ENCODE results near the gene NEIL1.
A peak's percentile ranks its signal among the peaks of the same experiment; 100 is the strongest.
"Not testable (repeated sequence)": the region's sequence is repeated elsewhere in the genome, so short reads cannot be mapped to it uniquely, and the experiment has no call there.

NEIL1 gene
- total RNA-seq, result 0 to 5.3 (median 1.0) reads per million in 17 experiments

GRCh38 chr15:75346796-75347221, at the start of gene NEIL1:
NEIL1 (plus strand) TSS chr15:75347039; CDS start chr15:75348906, 1,867 bp downstream.
- peak in 2 of 4 experiments; percentile 18 to 33 for DNase-seq

GRCh38 chr15:75298541-75299310, 48.1 kb upstream of the NEIL1 start:
- DNase-seq, result not testable (repeated sequence)

DNA sequence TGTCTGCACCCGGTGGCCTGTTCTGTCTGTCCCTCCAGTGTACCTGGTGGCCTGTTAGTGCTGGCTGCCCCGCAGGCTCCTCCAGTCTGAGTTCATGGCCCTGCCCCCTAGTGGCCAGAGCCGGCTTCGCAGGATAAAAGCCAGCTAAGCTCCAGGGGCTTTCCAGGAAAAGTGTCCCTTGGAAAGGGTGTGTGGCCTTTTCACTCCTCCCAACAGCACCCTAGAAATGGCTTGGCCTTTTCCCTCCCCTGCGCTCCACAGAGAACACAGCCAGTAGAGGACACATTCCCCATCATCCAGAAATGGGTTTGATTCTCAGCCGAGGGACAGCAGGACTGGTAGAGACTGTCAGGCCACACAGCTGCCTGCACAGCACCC, 47.5 kb upstream of the NEIL1 start:
- not testable (repeated sequence) for DNase-seq

DNA sequence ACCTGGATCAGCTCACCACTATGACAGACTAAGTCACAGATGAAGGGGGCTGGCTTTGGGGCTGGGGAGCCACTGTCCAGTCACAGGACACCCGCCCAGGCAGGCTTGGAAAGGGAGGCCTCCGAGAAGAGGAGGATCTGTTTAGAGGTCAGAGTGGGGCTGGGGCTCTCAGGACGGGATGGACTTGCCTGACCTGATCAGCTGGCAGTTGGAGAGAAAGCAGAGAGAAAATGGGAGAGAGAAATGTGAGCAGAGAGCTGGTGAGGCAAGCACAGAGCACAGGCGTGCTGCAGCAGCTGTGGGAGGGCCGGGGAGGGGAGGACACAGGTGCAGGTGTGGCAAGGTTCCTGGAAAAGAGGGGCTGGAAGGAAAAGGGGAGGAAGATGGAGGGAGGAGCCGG, 46.8 kb upstream of the NEIL1 start:
- not testable (repeated sequence) for DNase-seq

DNA sequence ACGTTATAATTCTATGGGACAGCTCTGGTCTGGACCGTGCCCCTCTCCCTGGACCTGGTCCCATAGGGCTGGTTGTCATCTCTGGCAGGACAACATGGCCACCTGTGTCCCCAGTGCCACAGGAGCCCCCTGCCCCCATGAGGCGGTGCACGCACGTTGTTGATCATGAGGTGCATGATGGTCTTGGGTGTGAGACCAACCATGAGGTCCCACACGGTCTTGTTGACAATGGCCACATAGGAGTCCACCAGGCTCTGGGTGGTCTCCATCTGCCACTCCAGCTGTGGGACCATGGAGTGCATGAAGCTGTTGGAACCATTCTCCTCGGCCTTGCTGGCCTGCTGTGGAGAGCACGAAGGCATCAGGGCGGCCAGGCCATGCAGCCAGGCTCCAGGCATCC, 44.5 kb upstream of the NEIL1 start:
- DNase-seq, result no peak

DNA sequence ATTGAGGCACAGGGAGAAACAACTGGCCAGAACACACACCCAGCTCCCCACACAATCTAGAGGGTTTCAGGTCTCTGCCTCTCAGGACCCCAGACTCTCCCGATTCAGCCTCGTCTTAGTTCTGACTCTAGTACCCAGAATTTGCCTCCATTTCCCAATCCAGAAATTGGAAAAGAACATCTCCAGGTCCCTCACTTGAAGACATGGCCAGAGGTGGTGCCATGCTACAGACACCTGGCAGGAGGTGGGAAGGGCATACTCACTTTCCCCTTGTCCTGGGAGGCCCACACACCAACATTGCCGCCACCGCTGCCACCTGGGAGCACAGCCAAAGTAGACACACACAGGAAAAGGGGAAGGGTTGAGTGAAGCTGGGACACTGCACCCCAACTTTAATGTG, 44.1 kb upstream of the NEIL1 start:
- DNase-seq, result not testable (repeated sequence)

GRCh38 chr15:75306188-75306587, 40.7 kb upstream of the NEIL1 start:
- DNase-seq, result no peak

DNA sequence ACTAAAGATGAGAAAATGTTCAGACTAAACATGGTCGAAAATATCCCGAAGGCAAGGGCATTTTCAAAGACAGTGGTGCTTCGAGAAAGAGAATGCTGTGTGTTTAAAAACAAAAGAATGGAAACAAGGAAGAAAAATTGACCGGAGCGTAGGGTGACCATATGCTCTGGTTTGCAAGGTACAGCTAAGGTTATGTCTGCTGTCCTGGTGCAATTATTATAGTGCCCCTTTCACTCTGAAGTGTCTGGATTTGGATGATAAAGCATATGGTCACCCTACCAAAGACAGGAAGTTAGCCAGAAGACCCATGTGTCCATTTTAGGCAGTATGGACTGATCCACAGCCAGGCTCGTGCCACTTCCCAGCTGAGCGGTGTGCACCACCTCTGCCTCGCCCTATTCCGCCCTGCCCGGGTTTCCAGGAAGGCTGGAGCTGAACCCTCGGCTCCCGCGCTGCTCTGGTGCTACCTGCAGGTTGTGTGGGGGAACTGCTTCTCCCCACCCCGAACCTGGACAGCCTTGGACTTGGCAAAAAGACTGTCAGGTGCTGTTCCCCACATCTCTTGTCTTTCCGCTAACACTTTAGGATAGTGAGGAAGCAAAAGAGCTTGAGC, 39.0 kb upstream of the NEIL1 start:
- peak; percentile 3 to 35 (median 22) for DNase-seq

DNA sequence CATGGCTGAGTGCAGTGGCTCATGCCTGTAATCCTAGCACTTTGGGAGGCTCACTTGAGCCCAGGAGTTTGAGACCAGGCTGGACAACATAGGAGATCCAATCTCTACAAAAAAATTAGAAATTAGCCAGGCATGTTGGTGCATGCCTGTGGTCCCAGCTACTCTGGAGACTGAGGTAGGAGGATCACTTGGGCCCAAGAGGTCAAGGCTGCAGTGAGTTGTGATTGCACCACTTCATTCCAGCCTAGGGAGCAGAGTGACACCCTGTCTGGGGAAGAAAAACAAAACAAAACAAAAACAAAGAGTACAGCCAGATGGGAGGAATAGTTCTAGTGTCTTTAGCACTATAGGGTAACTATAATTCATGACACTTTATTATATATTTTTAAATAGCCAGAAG, 37.1 kb upstream of the NEIL1 start:
- no peak for DNase-seq

DNA sequence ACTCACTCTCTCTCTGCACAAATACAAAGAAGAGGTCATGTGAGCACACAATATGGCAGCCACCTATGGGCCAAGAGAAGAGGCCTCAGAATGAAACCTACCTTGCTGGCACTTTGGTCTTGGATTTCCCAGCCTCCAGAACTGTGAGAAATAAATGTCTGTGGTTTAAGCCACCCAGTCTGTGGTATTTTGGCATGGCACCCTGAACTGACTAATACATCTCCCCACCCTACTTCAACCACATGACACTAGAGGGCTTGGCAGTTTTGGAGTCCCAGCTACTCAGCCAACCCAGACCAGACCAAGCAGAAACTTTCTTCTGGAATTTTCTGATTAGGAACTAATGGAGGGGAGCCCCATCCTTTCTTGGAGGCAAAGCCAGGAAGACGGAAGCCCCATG, 34.3 kb upstream of the NEIL1 start:
- not testable (repeated sequence) for DNase-seq

DNA sequence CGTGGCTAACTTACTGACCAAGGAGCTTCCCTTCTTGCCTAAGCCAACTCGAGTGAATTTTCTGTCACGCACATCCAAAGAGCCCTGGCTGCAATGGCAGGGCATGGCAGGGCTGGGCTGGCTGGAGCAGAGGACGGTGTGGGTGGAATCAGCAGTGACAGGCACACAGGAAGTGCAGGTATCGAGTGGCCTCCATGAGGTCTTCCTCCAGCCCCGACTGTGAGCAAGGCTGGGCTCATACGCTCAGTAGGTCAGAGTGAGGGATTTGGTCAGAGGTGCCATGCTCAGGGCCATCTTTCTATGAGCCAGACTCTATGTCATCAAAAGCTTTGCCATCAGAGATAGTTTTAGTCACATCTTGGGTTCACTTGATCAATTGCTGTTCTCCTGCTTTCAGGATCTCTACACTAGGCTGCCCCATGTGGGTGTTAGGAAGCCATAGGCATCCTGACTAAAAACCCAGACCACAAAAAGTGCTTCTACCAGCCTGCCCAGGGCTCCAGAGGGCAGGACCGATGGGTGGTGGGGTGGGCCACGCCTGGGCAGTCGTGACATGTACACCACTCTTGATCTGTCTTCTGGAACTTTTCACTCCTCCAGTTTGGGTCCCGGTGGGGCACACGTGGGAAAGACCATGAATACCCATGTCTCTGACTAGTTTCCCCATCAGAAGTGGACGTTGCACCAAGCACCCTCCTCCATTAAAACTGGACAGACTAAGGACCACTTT, 33.6 kb upstream of the NEIL1 start:
- DNase-seq, result no peak

GRCh38 chr15:75314552-75315290, 32.1 kb upstream of the NEIL1 start:
- DNase-seq, result no peak

GRCh38 chr15:75319231-75319897, 27.5 kb upstream of the NEIL1 start:
- peak in 3 of 4 experiments; percentile 27 to 38 (median 30) for DNase-seq

DNA sequence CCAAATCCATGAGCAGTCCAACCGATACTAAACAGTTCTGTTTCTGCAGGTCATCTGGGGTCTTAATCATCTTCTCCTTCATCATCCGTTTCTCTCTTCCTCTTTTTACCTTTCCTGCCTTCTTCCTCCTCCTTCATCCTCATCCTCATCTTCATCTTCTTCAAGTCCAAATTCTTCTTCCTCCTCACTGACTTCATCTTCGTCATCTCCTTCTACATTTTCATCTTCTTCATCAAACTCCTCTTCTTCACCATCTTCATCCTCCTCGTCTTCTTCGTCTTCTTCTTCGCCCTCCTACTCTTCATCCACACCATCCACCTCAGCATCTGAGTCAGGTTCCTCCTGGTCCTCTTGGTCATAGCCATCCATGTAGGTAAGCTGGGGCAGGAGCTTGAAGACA, 25.1 kb upstream of the NEIL1 start:
- DNase-seq, result no peak

GRCh38 chr15:75325922-75326321, 20.9 kb upstream of the NEIL1 start:
- no peak for DNase-seq

GRCh38 chr15:75327005-75327404, 19.8 kb upstream of the NEIL1 start:
- no peak for DNase-seq

DNA sequence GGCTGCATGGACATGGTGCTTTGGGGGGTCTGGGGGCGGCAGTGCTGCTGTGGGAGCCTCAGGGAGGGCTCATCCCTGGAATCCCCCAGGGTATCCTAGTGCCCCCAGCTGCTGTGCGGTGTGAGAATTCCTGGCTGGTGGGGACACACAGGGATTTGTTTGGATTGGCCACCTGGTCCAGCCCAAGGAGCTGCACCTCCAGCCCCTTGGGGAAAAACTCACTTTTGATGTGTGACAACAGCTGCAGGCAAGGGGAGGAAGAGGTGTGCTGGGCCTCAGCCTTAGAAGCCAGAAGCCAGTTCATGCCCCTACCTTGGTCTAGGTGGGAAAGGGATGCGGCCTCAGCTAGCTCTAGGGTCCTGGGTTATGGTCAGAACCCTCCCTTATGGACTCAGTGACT, 19.3 kb upstream of the NEIL1 start:
- DNase-seq, result no peak

- no peak for DNase-seq
Observed at GRCh38 chr15:75328493-75329314, 18.1 kb upstream of the NEIL1 start.

DNA sequence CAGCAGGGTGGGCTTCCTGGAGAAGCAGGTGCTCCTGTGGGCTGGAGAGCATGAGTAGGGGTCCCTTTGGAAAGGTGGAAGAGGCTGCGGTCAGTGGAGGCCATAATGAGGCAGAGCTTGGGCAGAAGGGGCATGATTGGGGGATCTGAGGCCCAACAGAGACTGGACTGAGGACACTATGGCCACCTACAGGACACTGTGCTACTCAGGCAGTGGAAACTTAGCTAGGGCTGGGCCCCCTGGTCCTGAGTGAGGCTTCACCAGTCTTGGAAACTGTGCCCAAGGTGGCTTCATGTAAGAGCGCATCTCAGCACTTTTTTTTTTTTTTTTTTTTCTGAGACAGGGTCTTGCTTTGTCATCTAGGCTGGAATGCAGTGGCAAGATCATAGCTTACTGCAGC, 17.3 kb upstream of the NEIL1 start:
- DNase-seq, result no peak

GRCh38 chr15:75332093-75332492, 14.7 kb upstream of the NEIL1 start:
- not testable (repeated sequence) for DNase-seq
